NCI-H187 (cell line): Measurements from ENCODE around the gene LMOD3.
A peak's percentile ranks its signal among the peaks of the same experiment; 100 is the strongest.

ENCODE experiments used
- DNase-seq, 2 experiments: peaks; one replicate each; lab custom pipeline; 2025; lab: John Stamatoyannopoulos, UW

The LMOD3 gene

DNA sequence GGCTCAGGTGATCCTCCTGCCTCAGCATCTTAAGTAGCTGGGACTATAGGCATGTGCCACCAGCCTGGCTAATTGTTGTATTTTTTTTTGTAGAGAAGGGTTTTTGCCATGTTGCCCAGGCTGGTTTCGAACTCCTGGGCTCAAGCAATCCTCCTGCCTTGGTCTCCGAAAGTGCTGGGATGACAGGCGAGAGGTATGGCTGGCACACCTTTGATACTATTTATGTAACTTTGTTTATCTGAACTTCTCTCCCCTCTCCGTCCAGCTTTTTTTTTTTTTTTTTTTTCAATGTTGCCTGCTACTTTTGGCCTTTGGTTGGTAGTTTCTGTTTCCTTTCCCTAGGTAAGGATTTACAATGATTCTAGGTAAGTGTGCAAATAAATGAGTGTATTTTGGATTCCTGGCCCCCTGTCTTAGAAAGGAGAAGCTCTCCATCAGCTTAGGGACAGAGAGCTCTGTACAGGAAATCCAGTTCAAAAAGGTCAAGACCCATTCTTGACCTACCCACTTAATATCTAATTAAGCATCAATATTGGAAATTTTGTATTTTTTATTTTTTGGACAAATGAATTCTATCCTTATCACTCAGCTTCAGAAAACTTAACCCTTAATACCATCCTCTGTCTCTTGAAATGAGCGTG is 30.9 kb downstream of the LMOD3 start:
- DNase-seq, result no peak

DNA sequence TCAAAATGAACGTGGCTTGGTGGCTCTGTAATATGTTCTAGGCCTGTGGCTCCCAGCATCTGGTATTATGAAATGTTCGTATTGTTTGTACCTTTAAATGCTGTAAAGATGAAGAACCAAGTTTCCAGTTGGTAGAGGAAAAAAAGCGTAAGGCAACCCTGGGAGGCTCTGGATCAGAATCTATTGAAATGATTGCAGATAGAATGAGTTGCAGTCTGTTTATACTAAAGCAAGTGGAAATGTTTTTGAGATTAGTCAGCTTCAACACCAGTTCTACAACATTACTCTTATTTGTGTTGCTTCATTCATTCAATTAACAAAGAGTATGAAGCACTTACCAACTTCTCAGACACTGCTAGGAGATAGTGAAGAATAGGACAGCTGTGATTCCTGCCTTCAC is 32.4 kb downstream of the LMOD3 start:
- no peak for DNase-seq

DNA sequence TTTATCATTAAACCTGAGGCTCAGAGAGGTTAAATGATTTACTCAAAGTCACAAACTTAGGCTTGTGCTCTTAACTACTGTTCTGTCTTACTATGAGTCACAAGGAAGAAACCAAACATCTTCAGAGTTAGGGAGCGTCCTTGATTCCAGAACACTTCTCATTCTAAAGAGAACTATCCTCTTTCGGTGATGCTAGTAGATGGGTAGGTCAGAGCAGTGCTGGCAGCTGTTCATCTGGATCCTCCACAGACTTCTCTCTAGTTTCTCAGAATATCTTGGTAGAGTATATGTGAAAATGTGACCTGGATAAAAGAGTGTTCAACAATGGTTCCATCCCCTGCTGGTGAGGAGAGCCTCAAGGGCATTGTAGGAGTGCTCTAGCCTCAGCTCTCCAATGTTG is 34.3 kb downstream of the LMOD3 start:
- DNase-seq, result no peak

DNA sequence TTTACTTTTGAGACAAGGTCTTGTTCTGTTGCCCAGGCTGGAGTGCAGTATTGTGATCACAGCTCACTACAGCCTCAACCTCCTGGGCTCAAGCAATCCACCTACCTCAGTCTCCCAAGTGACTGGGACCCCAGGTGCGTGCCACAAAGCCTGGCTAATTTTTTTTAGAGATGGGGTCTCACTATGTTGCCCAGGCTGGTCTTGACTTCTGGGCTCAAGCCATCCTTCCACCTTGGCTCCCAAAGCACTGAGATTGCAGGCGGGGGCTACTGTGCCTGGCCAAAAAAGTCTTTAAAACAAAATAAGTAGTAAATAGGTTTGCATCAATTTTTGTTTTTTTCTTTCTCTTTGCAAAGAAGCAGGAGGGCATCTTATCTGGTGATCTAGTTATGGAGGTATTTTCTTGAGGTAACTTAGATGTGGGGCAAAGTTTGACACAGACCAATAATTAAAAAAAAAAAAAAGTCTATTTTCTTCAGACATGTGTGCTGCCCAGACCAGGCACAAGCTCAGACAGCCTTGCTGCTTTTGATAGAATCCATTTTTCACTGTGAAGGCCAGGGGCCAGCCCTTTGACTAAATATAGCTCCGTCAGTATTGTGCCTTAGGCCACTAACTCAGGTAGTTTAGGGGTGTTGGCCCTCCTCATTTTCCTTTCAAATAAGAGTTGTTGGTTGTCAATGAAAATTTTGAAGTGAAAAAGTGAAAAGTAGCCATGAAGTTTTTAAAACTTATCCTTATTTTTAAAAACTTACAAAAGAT is 35.2 kb downstream of the LMOD3 start:
- DNase-seq, result no peak

DNA sequence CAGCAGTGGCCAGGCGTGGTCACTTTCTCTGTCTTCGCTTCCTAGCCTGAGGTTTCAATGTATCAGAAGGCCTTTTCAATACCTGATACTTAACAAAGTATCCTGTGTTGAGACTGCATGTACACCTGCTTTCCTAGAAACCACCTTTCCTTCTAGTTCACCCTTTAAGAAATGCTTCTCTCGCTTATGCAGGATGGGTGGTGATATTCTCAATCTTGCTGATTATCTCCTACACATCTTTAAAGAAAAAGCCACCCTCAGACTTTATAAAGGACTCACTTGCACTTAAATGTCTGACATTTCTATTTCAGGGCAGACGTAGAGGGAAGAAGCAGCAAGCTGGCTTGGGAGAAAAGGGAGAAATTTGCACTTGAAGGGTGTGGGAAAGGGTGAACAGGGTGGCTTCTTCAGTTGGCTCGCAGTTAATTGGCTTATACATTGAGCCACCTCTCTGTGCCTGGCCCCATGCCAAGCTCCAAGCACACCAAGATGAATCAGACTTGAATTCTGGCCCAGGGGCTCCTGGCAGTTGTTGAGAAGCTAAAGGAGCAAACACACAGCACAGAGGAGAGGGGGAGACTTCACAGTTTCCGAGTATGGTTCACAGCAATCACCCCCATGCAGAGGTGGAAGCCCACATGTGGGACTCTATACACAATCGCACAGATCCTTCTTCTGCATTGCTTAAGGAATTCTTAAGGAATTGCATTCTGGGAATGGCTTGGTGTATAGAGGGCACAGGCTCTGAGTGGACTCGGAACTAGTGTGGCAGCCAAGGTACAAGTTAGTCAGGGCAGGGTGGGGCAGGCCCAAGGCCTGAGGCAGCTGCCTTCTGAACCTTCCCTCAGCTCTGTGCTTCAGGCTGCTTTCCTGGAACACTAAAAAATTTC is 36.3 kb downstream of the LMOD3 start:
- no peak for DNase-seq

DNA sequence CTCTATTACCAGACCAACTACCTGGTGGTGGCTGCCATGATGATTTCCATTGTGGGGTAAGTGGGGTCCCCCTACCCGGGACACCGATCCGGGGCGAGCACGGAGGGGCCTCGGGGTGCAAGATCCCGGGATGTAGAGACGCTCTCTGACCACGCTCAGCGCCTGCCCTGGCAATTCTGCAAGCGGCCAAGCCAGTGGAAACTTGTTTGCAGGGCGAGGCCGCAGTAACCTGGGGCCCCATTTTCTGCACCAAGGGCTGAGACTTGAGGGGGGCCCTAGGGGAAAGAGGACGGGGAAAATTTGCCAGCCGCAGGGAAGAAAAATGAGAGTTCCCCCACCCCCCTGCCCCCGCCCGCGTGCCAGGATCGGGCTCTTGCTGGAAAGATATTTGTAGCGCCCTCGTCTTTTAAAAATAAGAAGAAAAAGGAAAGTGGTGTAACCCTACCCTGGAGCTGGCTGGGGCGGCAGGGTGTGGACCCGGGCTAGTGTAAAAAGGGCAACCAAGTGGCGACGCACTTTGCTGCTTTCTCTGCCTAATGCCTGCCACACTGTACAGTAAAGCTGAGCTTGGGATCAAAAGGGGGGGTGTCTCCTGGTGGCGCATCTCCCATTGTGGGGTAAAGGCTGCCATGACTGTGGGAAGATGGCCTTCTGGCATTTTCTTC is 37.1 kb downstream of the LMOD3 start:
- DNase-seq, result no peak

DNA sequence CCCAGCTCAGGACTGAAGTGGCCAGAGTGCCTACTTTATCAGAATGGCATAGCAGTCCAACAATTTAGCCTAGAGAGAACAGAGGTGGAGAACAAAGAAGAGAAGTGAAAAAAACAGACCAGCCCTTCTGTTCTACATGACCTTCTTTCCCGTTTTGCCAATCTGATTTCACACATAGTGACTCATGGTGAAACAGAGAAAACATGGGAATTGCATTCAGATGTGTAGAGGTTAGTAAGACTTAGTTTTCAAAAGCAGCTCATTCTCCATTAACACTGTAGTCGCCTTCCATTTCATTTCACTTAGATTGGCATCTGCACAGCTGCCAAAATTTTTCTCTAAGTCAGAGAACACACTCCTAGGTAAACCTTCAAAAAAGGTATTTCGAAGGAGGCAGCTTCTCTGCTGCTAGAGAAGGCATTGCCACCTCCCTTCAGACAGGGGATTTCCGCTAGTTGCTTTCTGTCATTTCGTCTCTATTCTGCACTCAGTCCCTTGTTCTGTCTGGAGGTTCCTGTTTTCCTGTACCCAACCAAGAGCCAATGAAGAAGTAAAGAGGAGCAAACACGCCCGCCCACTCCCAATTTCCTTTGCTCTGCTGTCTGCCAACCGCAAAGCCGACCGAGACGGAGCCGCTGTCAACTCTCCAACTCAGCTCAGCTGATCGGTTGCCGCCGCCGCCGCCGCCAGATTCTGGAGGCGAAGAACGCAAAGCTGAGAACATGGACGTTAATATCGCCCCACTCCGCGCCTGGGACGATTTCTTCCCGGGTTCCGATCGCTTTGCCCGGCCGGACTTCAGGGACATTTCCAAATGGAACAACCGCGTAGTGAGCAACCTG is 37.8 kb downstream of the LMOD3 start, which contains the start of gene ARL6IP5:
ARL6IP5 (plus strand) TSS at position 612 of the 842 bp plus-strand sequence; CDS start at position 723, 111 bp downstream.
- DNase-seq, result peak; percentile 38 to 52

DNA sequence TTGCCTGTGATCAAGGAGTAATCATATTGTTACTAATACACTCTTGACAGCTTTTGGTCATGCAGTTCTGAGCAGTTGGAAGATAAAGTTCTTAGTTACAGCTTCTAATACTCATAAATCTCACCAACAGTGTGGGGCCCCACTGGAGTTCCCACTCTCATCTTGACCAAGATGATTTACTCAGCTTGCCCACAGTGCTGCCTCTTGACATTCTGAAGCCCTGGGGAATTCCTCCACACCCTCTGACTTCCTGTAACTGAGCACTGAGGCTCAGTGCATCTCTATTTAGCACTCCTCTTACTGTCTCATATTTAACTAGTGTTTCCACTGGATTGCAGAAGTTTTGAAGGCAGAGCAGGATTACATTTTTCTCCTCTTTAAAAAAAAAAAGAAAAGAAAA is 39.6 kb downstream of the LMOD3 start:
- no peak for DNase-seq

DNA sequence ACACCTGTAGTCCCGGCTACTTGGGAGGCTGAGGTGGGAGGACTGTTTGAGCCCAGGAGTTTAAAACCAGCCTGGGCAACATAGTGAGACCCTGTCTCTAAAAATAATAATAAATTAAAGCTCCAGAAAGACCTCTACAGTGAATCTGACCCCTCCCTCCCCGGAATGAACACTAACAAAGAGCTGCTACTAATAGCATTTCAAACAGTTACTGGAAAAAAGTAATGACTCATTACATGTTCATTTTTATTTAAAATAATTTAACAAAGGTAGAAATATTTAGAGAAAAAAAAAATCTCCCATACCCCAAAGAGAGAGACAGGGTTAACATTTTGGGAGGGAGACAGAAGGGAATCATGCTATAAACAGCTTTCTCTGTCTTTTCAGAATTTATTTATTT is 40.0 kb downstream of the LMOD3 start:
- DNase-seq, result no peak

DNA sequence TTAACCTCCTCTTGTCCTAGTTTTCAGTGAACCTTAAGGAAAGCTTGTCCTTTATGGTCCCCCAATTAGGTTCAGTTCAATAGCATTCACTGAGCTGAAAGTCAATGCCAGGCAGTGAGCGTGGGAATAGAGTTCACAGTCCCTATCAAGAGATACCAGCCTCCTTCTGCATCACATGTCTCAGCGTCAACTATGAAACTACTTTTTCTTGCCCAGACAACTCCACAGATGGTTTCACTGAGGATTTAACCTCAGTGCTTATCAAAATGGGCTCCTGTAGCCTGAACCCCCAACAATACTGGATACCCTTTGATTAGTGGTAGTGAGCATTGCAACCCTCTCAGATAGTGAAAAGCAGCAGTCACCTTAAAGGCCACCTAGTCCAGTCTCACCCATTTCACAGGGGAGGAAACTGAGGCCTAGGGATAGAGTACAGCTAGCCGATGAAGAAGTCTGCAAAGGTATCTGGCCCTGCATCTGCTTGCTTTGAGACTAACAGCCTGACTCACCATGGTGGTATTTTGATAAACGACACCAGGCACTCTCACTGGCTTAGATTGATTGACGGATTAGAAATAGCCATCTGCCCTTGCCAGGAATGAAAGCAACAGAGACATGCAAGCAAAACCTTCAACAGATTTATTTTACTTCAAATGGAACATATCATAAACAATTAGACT is 40.7 kb downstream of the LMOD3 start:
- no peak for DNase-seq

DNA sequence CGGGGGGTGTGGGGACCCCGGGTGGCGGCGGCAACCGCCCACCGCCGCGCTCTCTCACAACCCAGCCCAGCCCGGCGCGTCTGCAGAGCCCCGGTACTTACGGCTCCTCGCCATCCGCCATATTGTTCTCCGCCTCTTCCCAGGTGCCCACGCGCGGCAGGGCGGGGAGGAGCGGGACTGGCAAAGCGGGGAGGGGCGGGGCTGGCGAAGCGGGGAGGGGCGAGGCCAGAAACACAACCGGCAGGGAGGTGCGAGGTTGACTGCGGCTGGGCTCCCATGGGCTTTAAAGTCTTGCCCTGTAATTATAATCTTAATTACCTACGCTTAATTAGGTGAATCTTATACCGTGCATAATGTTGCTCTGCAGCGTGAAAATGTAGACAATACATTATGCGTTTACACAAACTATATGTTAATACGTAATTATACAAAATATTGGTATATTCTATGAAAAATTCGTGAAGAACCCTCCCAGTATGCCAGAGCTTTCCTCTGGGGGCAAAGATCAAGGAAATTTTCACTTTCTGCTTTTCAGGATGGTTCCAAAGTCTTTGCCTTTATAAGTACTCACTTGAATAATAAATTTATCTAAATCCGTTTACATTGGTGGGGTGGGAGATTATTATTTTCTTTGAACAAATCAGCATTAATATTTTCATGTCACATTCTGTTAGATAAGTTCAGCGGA is 42.0 kb downstream of the LMOD3 start, which contains the start of gene UBA3:
UBA3 (minus strand) TSS at position 133 of the 688 bp plus-strand sequence; CDS start at position 121, 12 bp downstream.
- peak; percentile 13 to 79 for DNase-seq

DNA sequence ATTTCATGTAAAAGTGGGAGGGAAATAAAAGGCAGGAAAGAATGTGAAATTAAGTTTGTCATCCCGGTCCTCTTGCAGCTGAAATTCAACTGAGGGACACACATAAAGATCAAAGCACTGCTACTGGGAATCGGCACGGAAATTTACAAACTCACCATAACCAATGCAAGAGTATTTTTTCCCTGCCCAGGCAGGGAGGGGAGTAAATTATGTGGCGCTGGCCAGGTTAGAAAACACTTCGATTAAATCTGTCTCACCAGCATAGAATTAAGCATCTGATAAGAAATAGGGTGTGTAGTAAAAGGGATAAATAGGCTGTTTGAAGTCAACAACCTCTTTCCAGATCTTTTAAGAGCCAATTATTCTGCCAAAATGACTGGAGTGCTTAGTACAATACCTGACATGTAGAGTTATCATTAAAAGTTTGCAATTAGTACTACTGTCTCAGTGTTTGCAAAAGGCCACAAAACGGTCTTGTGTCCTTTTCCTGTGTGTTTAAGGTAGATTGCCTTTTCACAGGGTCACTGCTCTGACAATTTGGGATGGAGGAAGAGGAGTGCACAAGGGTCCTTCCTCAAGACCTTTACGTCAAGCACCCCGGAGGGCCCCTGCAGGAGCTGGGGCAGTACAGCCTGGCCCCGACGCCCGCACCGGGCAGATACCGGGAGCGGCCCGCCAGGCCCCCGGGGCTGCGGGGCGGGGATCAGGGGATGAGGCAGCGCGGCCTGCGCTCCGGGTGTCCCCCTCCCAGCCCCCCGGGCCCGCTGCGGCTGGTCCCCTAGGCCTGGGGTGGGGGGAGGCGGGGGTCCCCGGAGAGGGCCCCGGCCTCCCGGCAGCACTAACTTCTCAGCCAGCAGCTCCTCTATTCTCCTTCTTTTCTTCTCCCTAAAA is 42.9 kb downstream of the LMOD3 start:
- DNase-seq, result no peak

DNA sequence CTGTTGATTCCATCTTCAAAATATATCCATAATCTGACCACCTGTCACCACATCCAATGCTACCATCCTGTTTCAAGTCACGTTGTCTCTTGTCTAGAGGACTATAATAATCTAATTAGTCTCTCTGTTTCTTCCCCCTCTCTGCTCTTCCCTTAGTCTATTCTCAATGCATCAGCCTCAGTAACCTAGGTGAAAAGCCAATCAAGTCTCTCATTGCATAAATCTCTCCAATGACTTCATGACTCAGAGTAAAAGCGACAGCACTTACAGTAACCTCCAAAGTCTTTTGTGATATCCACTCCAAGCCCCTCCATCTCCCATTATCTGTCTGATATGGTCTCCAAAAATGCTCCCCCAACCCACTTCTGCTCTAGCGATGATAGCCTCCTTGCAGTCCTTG is 49.5 kb downstream of the LMOD3 start:
- DNase-seq, result no peak

DNA sequence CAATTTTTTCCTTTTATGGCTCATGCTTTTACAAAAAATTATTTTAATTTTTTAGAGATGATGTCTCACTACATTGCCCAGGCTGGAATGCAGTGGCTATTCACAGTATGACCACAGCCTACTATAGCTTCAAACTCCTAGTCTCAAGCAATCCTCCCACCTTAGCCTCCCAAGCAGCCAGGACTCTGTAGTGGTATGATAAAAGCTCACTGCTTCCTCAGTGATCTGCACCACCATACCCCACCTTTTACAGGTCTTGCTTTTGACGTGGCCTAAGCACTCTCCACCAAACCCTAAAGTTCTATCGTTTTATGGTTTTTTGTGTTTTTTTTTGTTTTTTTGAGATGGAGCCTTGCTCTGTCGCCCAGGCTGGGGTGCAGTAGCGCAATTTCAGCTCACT is 56.3 kb downstream of the LMOD3 start:
- DNase-seq, result no peak

DNA sequence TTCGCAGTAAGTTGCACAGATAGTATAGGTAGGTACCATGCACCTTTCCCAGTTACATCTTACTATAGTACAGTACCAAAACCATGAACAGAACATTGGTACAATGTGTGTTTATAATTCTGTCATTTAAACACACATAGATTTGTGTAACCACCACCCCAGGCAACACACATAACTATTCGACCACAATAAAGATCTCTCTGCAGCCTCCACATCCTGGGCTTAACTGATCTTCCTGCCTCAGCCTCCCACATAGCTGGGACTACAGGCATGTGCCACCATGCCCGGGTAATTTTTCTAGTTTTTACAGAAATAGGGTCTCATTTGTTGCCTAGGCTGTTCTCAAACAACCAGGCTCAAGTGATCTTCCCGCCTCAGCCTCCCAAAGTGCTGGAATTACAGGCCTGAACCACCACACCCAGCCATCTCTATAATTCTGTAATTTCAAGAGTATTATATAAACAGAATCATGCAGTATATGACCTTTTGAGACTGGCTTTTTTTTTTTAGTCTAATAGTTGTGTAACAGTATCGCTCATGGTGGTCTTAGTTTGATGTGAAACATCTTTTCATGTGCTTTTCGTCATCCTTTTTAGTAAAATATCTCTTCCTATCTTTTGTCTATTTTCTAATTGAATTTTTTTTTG is 57.0 kb downstream of the LMOD3 start:
- DNase-seq, result no peak

DNA sequence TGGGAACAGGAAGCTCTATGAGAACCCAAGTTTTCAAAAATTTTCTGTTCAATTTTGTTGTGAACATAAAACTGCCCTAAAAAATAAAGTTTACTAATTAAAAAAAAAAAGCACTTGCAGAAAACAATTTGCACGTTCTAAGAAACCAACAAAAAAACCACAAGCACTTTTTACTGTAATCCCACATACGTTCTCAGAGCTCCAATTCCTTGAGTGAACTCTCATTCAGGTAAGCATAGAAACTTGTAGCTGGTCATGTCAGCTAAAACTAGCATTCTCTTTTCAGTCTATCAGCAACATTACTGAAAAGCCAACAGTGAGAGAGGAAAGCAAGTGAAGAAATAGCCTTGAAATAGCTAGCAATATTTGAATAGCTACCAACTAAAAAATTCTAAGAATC is 58.8 kb downstream of the LMOD3 start:
- no peak for DNase-seq

DNA sequence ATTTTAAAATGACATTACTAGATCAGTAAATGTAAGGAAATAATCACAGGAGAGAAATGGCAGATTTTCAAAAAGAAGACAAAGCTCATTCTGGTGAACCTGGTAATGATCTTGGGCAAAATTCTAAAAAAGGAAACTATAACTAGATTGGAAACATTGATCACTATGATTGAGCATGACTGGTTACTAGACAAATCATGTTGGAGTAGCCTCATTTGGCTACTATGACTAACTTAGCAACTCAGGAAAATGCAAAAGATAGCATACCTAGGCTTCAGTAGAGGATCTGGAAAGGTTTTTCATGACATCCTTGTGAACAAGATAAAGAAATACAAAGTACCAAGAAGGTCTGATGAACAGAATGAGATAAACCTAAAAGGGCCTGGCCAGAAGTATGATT is 62.7 kb downstream of the LMOD3 start:
- DNase-seq, result no peak

DNA sequence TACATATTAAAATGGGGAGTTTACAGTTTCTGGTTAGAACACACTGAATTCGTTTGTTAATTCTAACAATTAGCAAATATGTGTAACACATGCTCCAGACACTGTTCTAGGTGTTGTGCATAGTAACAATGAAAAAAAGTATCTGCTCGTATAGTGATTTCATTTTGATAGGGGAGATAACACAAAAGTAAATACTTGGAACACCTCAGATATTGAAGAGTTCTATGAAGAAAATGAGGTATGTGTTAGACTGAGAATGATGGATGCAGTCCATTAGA is 63.5 kb downstream of the LMOD3 start:
- DNase-seq, result no peak
